SK-N-SH (cell line): Measurements from ENCODE around the gene CELF4. TPM values are rescaled to one million over a fixed set of nuclear protein-coding genes. Genes with fewer than 3 reads are reported as not detected.

Experiments
- CTCF ChIA-PET: fragments of 300-600, 350-600 bp; formaldehyde crosslinking; extraction: SDS; loops from one replicate; lab custom pipeline; 2021; lab: Yijun Ruan, JAX
- POLR2A ChIA-PET: fragments of 350-600 bp; sonication (Branson Sonifier 250); formaldehyde crosslinking; extraction: SDS; loops from one replicate; lab custom pipeline; 2020; ENCODE audit warnings: antibody characterized with exemption, inconsistent platforms; lab: Yijun Ruan, JAX
- DNase-seq: peaks from one replicate; pipeline ENCODE4 v3.0.0; 2012
- H2AFZ ChIP-seq: fragments of 200-600 bp; sonication (generic); 2 replicates; pipeline ENCODE4 v1.8.1; 2016; ENCODE audit warnings: antibody characterized with exemption, mild to moderate bottlenecking, low read depth
- H3F3A ChIP-seq: fragments of 200-600 bp; sonication (generic); replicated peaks from 2 replicates; pipeline ENCODE3; 2016; ENCODE audit warnings: antibody characterized with exemption, mild to moderate bottlenecking; ENCODE audit not compliant: insufficient read depth
- H3K27ac ChIP-seq, 2 experiments: fragments of 200-500 bp in 1 of 2; fragments of 200-600 bp in 1 of 2; sonication (Bioruptor generic) in 1 of 2; sonication (generic), shearing (Covaris generic) in 1 of 2; 2 replicates each; pipeline versions ENCODE4 v1.5.1 to v1.6.1; 2014 to 2016; ENCODE audit warnings: low read depth in 2 of 2, inconsistent platforms in 1 of 2, low read length in 1 of 2, mild to moderate bottlenecking in 1 of 2, mixed read lengths in 1 of 2
- H3K27me3 ChIP-seq: fragments of 200-600 bp; sonication (generic), shearing (Covaris generic); 2 replicates; pipeline ENCODE4 v1.6.1; 2016; ENCODE audit warnings: mixed run types; ENCODE audit not compliant: insufficient read depth
- H3K36me3 ChIP-seq, 2 experiments: fragments of 200-500 bp in 1 of 2; fragments of 200-600 bp in 1 of 2; sonication (Bioruptor generic) in 1 of 2; sonication (generic) in 1 of 2; replicated peaks in 1 of 2; 2 replicates each; pipeline versions ENCODE3 to v1.5.1; 2014 to 2016; ENCODE audit warnings: low read length in 1 of 2, mild to moderate bottlenecking in 1 of 2; ENCODE audit not compliant: insufficient read depth in 2 of 2, control insufficient read depth in 1 of 2
- H3K4me1 ChIP-seq, 2 experiments: fragments of 200-500 bp in 1 of 2; fragments of 200-600 bp in 1 of 2; sonication (Bioruptor generic) in 1 of 2; sonication (generic), shearing (Covaris generic) in 1 of 2; 2 replicates each; pipeline versions ENCODE4 v1.5.1 to v1.6.1; 2014 to 2016; ENCODE audit warnings: low read depth in 1 of 2, low read length in 1 of 2, mixed run types in 1 of 2; ENCODE audit not compliant: insufficient read depth in 2 of 2, control insufficient read depth in 1 of 2
- H3K4me2 ChIP-seq: fragments of 200-600 bp; sonication (generic), shearing (Covaris generic); 2 replicates; pipeline ENCODE4 v1.6.1; 2017; ENCODE audit warnings: mixed run types
- H3K4me3 ChIP-seq, 2 experiments: fragments of 200-500 bp in 1 of 2; fragments of 200-600 bp in 1 of 2; sonication (Bioruptor generic) in 1 of 2; sonication (generic), shearing (Covaris generic) in 1 of 2; 2 replicates each; pipeline versions ENCODE4 v1.5.1 to v1.8.1; 2014 to 2016; ENCODE audit warnings: low read depth in 2 of 2, inconsistent platforms in 1 of 2, low read length in 1 of 2, mild to moderate bottlenecking in 1 of 2, mixed read lengths in 1 of 2, moderate library complexity in 1 of 2
- H3K79me2 ChIP-seq: fragments of 200-600 bp; sonication (generic); 2 replicates; pipeline ENCODE4 v1.8.1; 2017; ENCODE audit warnings: mild to moderate bottlenecking; ENCODE audit not compliant: insufficient read depth
- H3K9ac ChIP-seq: fragments of 200-600 bp; sonication (generic); 2 replicates; pipeline ENCODE4 v1.6.1; 2017; ENCODE audit warnings: mixed run types
- H3K9me2 ChIP-seq: fragments of 200-600 bp; sonication (generic); 2 replicates; pipeline ENCODE4 v1.6.1; 2017; ENCODE audit warnings: mixed run types
- H3K9me3 ChIP-seq: fragments of 200-600 bp; sonication (generic); 2 replicates; pipeline ENCODE4 v1.6.1; 2017; ENCODE audit warnings: mixed run types, mild to moderate bottlenecking, moderate library complexity
- H4K20me1 ChIP-seq: fragments of 200-600 bp; sonication (generic); 2 replicates; pipeline ENCODE4 v1.6.1; 2017; ENCODE audit warnings: mild to moderate bottlenecking, mixed run types; ENCODE audit not compliant: insufficient read depth
- EP300 ChIP-seq, 2 experiments: IDR thresholded peaks; 2 replicates each; pipeline versions ENCODE4 v1.4.0 to v1.6.1; 2012; ENCODE audit warnings: borderline replicate concordance in 1 of 2, low read depth in 1 of 2, low read length in 1 of 2
- EZH2phosphoT487 ChIP-seq: fragments of 200-600 bp; sonication (generic); IDR thresholded peaks from 2 replicates; pipeline ENCODE4 v1.6.1; 2017; ENCODE audit warnings: low read depth, mixed run types, mild to moderate bottlenecking, antibody characterized with exemption, moderate library complexity, borderline replicate concordance
- JUND ChIP-seq: IDR thresholded peaks from 2 replicates; pipeline ENCODE4 v1.4.0; 2012
- RFX5 ChIP-seq: IDR thresholded peaks from 2 replicates; pipeline ENCODE4 v1.6.1; 2012; ENCODE audit warnings: mild to moderate bottlenecking, improper control_type of control experiment, low read length
- RXRA ChIP-seq: IDR thresholded peaks from 2 replicates; pipeline ENCODE4 v1.4.0; 2012; ENCODE audit warnings: low read depth, mild to moderate bottlenecking, borderline replicate concordance
- SMC3 ChIP-seq: IDR thresholded peaks from 2 replicates; pipeline ENCODE4 v1.6.1; 2012; ENCODE audit warnings: low read depth, low read length, improper control_type of control experiment
- TAF1 ChIP-seq: IDR thresholded peaks from 2 replicates; pipeline ENCODE4 v1.6.1; 2012; ENCODE audit warnings: low read depth, mild to moderate bottlenecking, low read length, moderate library complexity, borderline replicate concordance
- TCF12 ChIP-seq: IDR thresholded peaks from 2 replicates; pipeline ENCODE4 v1.4.0; 2012
- TEAD4 ChIP-seq: IDR thresholded peaks from 2 replicates; pipeline ENCODE4 v1.4.0; 2012; ENCODE audit warnings: mild to moderate bottlenecking, borderline replicate concordance; ENCODE audit not compliant: insufficient read depth
- YY1 ChIP-seq: IDR thresholded peaks from 2 replicates; pipeline ENCODE4 v1.4.0; 2012; ENCODE audit warnings: low read depth, mild to moderate bottlenecking
- WGBS: methylation state at CpG from one replicate; pipeline ENCODE4 v1.1.6; 2017; ENCODE audit warnings: low lambda C conversion rate; 5-methylcytosine and 5-hydroxymethylcytosine counted together
- polyA plus RNA-seq, 3 experiments: library from polyadenylated mRNA; depleted of rRNA; stranded (reverse); fragments of >200 nt; gene quantifications; 2 replicates each; pipeline ENCODE4 v1.2.3, GENCODE V29; 2012
- TF ChIP-seq, protein P1 (sequence below): IDR thresholded peaks from 2 replicates; pipeline ENCODE4 v1.4.0; 2012; ENCODE audit warnings: low read depth, borderline replicate concordance
- TF ChIP-seq, protein P2 (sequence below): fragments of 150-350 bp; IDR thresholded peaks from 2 replicates; pipeline ENCODE4 v1.6.1; 2017; ENCODE audit warnings: antibody characterized with exemption, low read length, low read depth, borderline replicate concordance
- TF ChIP-seq, protein P3 (sequence below): fragments of 150-350 bp; IDR thresholded peaks from 2 replicates; pipeline ENCODE4 v1.6.1; 2016; ENCODE audit warnings: mild to moderate bottlenecking, low read depth, low read length

The CELF4 gene
- polyA plus RNA-seq, 1 of the 3 experiments (the other 2 are of a cell fraction): 0.26 TPM

DNA sequence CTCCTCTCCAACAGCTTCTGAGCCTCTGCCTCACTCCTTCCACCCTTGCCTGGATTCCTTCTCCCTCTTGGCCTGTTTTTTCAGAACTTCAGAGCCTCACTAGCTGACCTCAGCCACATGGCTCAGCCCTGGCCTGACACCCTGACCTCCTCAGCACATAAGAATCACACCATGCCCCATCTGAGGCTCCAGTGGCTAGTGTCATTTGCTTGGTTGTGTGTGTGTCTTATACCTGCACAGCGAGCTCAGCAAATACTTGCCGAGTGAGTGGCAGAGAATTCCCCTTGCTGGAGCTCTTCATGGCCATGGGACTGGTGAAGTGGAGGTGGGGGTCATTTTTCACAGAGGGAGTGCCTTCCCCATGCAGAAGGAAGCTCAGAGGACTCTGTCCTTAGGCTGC, 70.2 kb downstream of the CELF4 start:
- TF ChIP-seq SMC3 (no peak), RFX5 (no peak), TAF1 (no peak), RXRA (no peak), EP300 (IDR thresholded peaks at IDR 0.05; ENCODE audit: borderline replicate concordance in 1 of 2, low read depth in 1 of 2, low read length in 1 of 2) (no peak), JUND (no peak), TEAD4 (no peak), YY1 (no peak), TCF12 (no peak), EZH2phosphoT487 (no peak)
- TF ChIP-seq, protein P1, sequence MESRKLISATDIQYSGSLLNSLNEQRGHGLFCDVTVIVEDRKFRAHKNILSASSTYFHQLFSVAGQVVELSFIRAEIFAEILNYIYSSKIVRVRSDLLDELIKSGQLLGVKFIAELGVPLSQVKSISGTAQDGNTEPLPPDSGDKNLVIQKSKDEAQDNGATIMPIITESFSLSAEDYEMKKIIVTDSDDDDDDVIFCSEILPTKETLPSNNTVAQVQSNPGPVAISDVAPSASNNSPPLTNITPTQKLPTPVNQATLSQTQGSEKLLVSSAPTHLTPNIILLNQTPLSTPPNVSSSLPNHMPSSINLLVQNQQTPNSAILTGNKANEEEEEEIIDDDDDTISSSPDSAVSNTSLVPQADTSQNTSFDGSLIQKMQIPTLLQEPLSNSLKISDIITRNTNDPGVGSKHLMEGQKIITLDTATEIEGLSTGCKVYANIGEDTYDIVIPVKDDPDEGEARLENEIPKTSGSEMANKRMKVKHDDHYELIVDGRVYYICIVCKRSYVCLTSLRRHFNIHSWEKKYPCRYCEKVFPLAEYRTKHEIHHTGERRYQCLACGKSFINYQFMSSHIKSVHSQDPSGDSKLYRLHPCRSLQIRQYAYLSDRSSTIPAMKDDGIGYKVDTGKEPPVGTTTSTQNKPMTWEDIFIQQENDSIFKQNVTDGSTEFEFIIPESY: no peak
- TF ChIP-seq, protein P2, sequence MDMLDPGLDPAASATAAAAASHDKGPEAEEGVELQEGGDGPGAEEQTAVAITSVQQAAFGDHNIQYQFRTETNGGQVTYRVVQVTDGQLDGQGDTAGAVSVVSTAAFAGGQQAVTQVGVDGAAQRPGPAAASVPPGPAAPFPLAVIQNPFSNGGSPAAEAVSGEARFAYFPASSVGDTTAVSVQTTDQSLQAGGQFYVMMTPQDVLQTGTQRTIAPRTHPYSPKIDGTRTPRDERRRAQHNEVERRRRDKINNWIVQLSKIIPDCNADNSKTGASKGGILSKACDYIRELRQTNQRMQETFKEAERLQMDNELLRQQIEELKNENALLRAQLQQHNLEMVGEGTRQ: no peak
- TF ChIP-seq, protein P3, sequence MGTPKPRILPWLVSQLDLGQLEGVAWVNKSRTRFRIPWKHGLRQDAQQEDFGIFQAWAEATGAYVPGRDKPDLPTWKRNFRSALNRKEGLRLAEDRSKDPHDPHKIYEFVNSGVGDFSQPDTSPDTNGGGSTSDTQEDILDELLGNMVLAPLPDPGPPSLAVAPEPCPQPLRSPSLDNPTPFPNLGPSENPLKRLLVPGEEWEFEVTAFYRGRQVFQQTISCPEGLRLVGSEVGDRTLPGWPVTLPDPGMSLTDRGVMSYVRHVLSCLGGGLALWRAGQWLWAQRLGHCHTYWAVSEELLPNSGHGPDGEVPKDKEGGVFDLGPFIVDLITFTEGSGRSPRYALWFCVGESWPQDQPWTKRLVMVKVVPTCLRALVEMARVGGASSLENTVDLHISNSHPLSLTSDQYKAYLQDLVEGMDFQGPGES: no peak
- Histone ChIP-seq H3K9ac (no peak overlapping the region), H3K4me1 (peaks cover 0 to 27% of the 10 kb centered on the region in 2 experiments; a peak in 1 of 4 replicates), H3K36me3 (no peaks in the 10 kb centered on the region), H3K4me2 (no peak overlapping the region), H3F3A (no peaks in the 10 kb centered on the region), H3K79me2 (no peaks in the 10 kb centered on the region), H3K27me3 (no peaks in the 10 kb centered on the region), H3K9me2 (no peaks in the 10 kb centered on the region), H4K20me1 (no peaks in the 10 kb centered on the region), H3K27ac (no peak overlapping the region), H3K4me3 (no peak overlapping the region), H2AFZ (no peak overlapping the region), H3K9me3 (no peaks in the 10 kb centered on the region)
- ChIA-PET POLR2A (no interaction called here), CTCF (interaction anchor here (0.8 to 1.6 kb wide), 3 partner anchors 11 to 54 kb away, joined by 3 read pairs; no protein-coding TSS in a partner anchor)
- no peak for DNase-seq
- WGBS: 55% methylated on average over 2 of the region's 2 CpGs

DNA sequence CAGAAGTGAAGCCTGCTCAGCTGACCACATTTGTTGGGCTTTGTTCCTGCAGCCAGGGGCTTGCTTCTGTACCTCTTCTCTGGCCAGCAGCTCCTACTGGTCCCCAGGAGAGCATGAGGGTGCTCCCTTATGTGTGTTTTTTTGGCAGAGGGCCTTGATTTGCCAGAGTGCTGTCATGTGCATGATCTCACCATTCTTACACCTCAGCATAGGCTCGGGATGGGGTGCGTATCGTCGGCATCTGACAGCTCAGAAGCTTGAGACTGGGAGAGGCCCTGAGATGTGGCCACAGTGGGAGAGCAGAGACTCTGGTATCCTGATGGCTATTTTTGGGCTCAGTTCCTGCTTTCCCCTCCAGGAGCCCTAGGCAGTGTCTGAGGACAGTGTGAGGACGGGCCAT, 71.2 kb downstream of the CELF4 start:
- Histone ChIP-seq H3K9me3 (no peaks in the 10 kb centered on the region), H3K4me2 (no peak overlapping the region), H3K9me2 (no peaks in the 10 kb centered on the region), H4K20me1 (no peaks in the 10 kb centered on the region), H3K9ac (no peak overlapping the region), H3F3A (no peaks in the 10 kb centered on the region), H3K4me1 (peaks cover 0 to 25% of the 10 kb centered on the region in 2 experiments; a peak in 1 of 4 replicates), H3K4me3 (no peak overlapping the region), H3K27me3 (no peaks in the 10 kb centered on the region), H3K79me2 (no peaks in the 10 kb centered on the region), H3K27ac (no peak overlapping the region), H2AFZ (no peak overlapping the region), H3K36me3 (no peaks in the 10 kb centered on the region)
- TF ChIP-seq, protein P3: no peak
- TF ChIP-seq RXRA: no peak
- POLR2A ChIA-PET: no interaction called here
- DNase-seq: no peak
- CTCF ChIA-PET: interaction anchor here (1.1 to 1.6 kb wide), 2 partner anchors 39 to 54 kb away, joined by 3 read pairs; no protein-coding TSS in a partner anchor
- WGBS: 58% methylated on average over 5 of the region's 5 CpGs
